ENCODE measurements around the gene CAPN2. TPM values are rescaled to one million over a fixed set of nuclear protein-coding genes. Genes with fewer than 3 reads are reported as not detected.

The CAPN2 gene
- total and polyA plus RNA-seq, 7 experiments from 2014 or later, result 57.6 to 195 (median 99.5) TPM

DNA sequence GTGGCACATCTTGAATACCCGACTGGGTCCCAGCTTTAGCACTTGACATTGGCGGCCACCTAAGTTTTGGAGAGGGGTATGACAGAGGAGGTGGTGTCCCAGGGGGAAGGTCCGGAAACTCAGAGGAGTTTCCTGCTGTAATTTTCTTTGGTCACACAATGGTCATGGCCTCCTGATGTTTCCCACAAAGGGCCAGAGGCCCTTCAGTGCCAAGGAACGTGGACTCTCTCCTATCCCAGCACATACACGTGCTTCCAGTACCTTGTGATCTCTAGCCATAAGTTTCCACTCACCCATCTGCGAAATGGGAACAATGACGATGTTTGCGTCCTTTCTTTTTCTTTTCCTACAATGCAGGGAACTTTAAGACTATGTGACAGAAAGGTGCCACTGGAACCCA, 13.2 kb downstream of the CAPN2 start:
- H3K4me1 ChIP-seq (ENCODE audit: control insufficient read depth in 2 of 2, insufficient read depth in 2 of 2, low read length in 2 of 2), result peaks cover 18 to 56% of the 10 kb centered on the region in 2 donors
- H3K27me3 ChIP-seq (ENCODE audit: control insufficient read depth in 2 of 2, insufficient read depth in 2 of 2, low read length in 2 of 2), result no peaks in the 10 kb centered on the region
- intact Hi-C loops (cut with micrococcal nuclease), result no loop called here
- Mint-ChIP-seq H3K36me3 (peaks cover 12 to 65% (median 41%) of the 10 kb centered on the region in 5 donors), H3K9me3 (no peaks in the 10 kb centered on the region), H3K4me3 (peak overlapping the region in 3 of 10 donors; percentile 26 to 85 (median 49)), H3K27ac (peak overlapping the region in 5 of 9 donors; percentile 11 to 91 (median 26)), H3K27me3 (no peaks in the 10 kb centered on the region), H3K4me1 (peaks cover 43 to 82% (median 70%) of the 10 kb centered on the region in 7 donors)
- no peak overlapping the region for H3K4me3 ChIP-seq (ENCODE audit: low read length)
- H3K27ac ChIP-seq (ENCODE audit: low read depth, low read length), result no peak overlapping the region
- ATAC-seq, result no peak
- peaks cover 0 to 23% (median 4%) of the 10 kb centered on the region in 3 experiments for H3K36me3 ChIP-seq (ENCODE audit: control insufficient read depth in 2 of 3, insufficient read depth in 3 of 3, low read length in 3 of 3)
- CTCF ChIA-PET, result interaction anchor here (1.2 to 4.3 kb wide), 2 partner anchors 13 to 24 kb away, joined by 3 to 9 read pairs; partner anchors contain the start of gene CAPN2
- POLR2A ChIA-PET, result interaction anchor here (7.5 kb wide), 1 partner anchor 8 kb away, joined by 38 read pairs; no protein-coding TSS in a partner anchor
- no peak for DNase-seq
- no peaks in the 10 kb centered on the region for H3K9me3 ChIP-seq (ENCODE audit: control insufficient read depth in 2 of 3, low read length in 3 of 3)

DNA sequence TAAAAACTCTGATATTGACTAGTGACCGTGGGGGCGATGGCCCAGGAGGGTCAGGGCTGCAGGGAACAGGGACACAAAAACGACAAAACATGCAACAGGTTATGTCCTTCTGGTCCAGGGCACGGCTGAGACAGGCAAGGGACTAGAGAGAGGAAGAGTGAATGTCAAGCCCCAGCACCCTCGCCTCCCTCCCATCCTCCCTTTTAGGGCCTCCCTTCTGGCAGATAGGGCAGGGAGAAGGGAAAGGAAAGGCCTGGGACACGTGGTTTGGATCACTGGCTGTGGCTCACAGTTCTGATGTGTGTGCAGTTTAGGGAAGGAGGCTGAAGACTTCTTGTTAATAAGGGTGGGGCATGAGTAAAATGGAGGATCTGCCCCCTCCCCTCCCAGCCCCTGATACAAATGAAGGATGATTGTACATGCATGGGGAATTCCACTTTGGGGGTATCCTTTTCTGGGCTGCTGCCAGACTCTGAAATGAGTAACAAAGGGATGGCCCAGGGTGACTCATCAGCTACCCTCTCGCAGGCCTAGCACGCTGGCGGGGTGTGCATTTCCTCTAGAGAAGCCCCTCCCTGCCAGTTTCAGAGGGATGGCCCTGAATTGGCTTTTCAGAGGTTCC, 14.2 kb downstream of the CAPN2 start:
- Mint-ChIP-seq H3K27ac (peak overlapping the region; percentile 11 to 91 (median 75)), H3K4me3 (peak overlapping the region in 9 of 10 donors; percentile 26 to 85 (median 54))

DNA sequence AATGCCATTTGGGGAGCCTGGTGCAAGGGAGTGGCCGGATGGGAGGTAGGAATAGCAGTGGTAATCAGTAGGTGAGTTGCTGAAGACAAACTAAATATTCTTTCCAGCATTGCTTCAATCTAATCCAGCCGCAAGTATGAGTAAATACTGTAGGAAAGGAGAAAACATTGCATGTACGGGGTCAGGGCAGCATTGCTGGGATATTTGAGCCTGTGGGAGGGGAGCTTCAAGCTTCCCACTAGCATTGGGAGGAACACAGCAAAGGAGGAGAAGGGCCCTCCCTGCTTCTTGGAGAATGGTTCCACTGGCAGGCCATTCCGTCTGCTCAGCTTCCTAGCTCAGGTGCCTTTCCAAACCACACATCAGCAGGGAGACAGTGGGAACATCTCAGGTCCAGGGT, 15.2 kb downstream of the CAPN2 start:
- Histone ChIP-seq H3K27ac (ENCODE audit: low read depth, low read length) (no peak overlapping the region), H3K9me3 (ENCODE audit: control insufficient read depth in 2 of 3, low read length in 3 of 3) (no peaks in the 10 kb centered on the region), H3K27me3 (ENCODE audit: control insufficient read depth in 2 of 2, insufficient read depth in 2 of 2, low read length in 2 of 2) (no peaks in the 10 kb centered on the region), H3K4me1 (ENCODE audit: control insufficient read depth in 2 of 2, insufficient read depth in 2 of 2, low read length in 2 of 2) (peaks cover 18 to 41% of the 10 kb centered on the region in 2 donors), H3K36me3 (ENCODE audit: control insufficient read depth in 2 of 3, insufficient read depth in 3 of 3, low read length in 3 of 3) (peaks cover 0 to 15% (median 0%) of the 10 kb centered on the region in 3 experiments), H3K4me3 (ENCODE audit: low read length) (no peak overlapping the region)
- POLR2A ChIA-PET, result interaction anchor here (1.1 to 7.5 kb wide), 2 partner anchors 10 to 13 kb away, joined by 5 to 38 read pairs; no protein-coding TSS in a partner anchor
- Mint-ChIP-seq H3K27ac (peak overlapping the region in 6 of 9 donors; percentile 11 to 91 (median 63)), H3K4me3 (peak overlapping the region in 1 of 10 donors; percentile 58), H3K9me3 (no peaks in the 10 kb centered on the region), H3K27me3 (no peaks in the 10 kb centered on the region), H3K4me1 (peaks cover 43 to 84% (median 60%) of the 10 kb centered on the region in 7 donors), H3K36me3 (peaks cover 0 to 60% (median 39%) of the 10 kb centered on the region in 5 donors)
- CTCF ChIA-PET, result interaction anchor here (0.7 to 1.8 kb wide), 5 partner anchors 17 to 28 kb away, joined by 3 to 5 read pairs (median 4); no protein-coding TSS in a partner anchor
- intact Hi-C loops (cut with micrococcal nuclease), result loop anchor here in 1 of 2 donors (2.0 kb wide), 1 partner anchor 21 kb away; no protein-coding TSS in a partner anchor
- ATAC-seq, result no peak
- no peak for DNase-seq

More for the DNA sequence above, 14.2 kb downstream of the CAPN2 start:
- peak overlapping the region; percentile 28 for H3K27ac ChIP-seq (ENCODE audit: low read depth, low read length)
- no peaks in the 10 kb centered on the region for H3K27me3 ChIP-seq (ENCODE audit: control insufficient read depth in 2 of 2, insufficient read depth in 2 of 2, low read length in 2 of 2)
- ATAC-seq, result peak; percentile 95
- CTCF ChIA-PET, result interaction anchor here (1.1 to 4.3 kb wide), 2 partner anchors 23 kb away, joined by 4 to 9 read pairs; no protein-coding TSS in a partner anchor
- H3K4me1 Mint-ChIP-seq, result peaks cover 43 to 80% (median 63%) of the 10 kb centered on the region in 7 donors
- H3K36me3 ChIP-seq (ENCODE audit: control insufficient read depth in 2 of 3, insufficient read depth in 3 of 3, low read length in 3 of 3), result peaks cover 0 to 15% (median 0%) of the 10 kb centered on the region in 3 experiments
- H3K9me3 Mint-ChIP-seq, result no peaks in the 10 kb centered on the region
- no peak overlapping the region for H3K4me3 ChIP-seq (ENCODE audit: low read length)
- no peaks in the 10 kb centered on the region for H3K27me3 Mint-ChIP-seq
- peaks cover 5 to 62% (median 39%) of the 10 kb centered on the region in 5 donors for H3K36me3 Mint-ChIP-seq
- POLR2A ChIA-PET, result interaction anchor here (0.7 to 7.5 kb wide), 4 partner anchors 9 to 18 kb away, joined by 3 to 38 read pairs (median 4); partner anchors contain the start of gene CAPN2
- DNase-seq, result peak in 7 of 9 donors; percentile 20 to 87 (median 31)
- peaks cover 18 to 50% of the 10 kb centered on the region in 2 donors for H3K4me1 ChIP-seq (ENCODE audit: control insufficient read depth in 2 of 2, insufficient read depth in 2 of 2, low read length in 2 of 2)
- H3K9me3 ChIP-seq (ENCODE audit: control insufficient read depth in 2 of 3, low read length in 3 of 3), result no peaks in the 10 kb centered on the region
- intact Hi-C loops (cut with micrococcal nuclease), result loop anchor here (1.0 to 2.0 kb wide), 3 partner anchors 10 to 23 kb away; no protein-coding TSS in a partner anchor

DNA sequence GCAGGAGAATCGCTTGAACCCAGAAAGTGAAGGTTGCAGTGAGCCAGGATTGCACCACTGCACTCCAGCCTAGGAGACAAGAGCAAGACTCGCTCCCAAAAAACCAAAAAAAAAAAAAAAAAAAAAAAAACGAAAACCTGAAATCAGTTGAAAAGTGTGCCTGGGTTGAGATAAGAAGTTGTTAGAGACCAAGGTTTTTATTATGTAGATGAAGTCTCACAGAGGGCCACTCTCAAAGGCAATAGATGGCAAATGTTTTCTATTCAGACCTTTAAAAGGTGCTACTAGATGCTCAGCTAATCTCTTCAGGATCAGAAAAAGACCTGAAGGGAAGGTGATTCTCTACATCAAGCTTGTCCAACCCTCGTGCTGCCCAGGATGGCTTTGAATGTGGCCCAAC, 17.6 kb downstream of the CAPN2 start:
- intact Hi-C loops (cut with micrococcal nuclease), result no loop called here
- peaks cover 18 to 33% of the 10 kb centered on the region in 2 donors for H3K4me1 ChIP-seq (ENCODE audit: control insufficient read depth in 2 of 2, insufficient read depth in 2 of 2, low read length in 2 of 2)
- peak overlapping the region in 3 of 9 donors; percentile 24 to 75 (median 66) for H3K27ac Mint-ChIP-seq

DNA sequence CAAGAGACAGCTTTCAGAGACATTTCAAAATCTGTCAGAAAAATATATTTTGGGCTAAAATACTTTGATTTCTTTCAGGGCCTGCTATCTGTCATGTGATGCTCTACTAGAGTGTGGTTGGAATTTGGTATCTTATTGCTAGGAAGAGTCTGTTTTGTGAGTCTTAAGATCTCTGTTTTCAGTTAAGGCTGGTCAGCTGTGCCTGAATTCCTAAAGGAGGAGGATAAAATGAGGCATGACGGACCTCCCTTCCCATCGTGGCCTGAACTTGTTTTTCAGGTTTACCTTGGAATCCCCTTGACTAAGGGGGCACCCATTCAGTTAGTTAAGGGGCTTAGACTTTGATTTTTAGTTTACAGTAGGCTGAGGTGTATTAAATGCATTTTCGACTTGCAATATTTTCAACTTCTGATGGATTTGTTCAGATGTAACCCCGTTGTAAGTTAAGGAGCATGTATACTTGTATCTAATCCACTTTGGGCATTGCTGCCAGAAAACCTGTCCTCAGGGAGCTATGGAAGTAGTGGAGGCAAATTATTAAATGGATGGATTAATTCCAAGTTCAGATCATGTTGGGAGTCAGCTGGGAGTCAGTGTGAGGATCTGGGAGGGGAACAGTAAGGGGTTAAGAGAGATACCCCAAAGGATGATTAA, 18.3 kb downstream of the CAPN2 start:
- no peak for DNase-seq
- H3K36me3 ChIP-seq (ENCODE audit: control insufficient read depth in 2 of 3, insufficient read depth in 3 of 3, low read length in 3 of 3), result peaks cover 0 to 14% (median 0%) of the 10 kb centered on the region in 3 experiments
- no peak overlapping the region for H3K4me3 ChIP-seq (ENCODE audit: low read length)
- H3K9me3 ChIP-seq (ENCODE audit: control insufficient read depth in 2 of 3, low read length in 3 of 3), result no peaks in the 10 kb centered on the region
- POLR2A ChIA-PET, result interaction anchor here (7.5 kb wide), 1 partner anchor 13 kb away, joined by 38 read pairs; no protein-coding TSS in a partner anchor
- ATAC-seq, result no peak
- CTCF ChIA-PET, result interaction anchor here (0.6 to 1.1 kb wide), 2 partner anchors 32 to 33 kb away, joined by 4 read pairs; no protein-coding TSS in a partner anchor
- no peak overlapping the region for H3K27ac ChIP-seq (ENCODE audit: low read depth, low read length)
- intact Hi-C loops (cut with micrococcal nuclease), result no loop called here
- Mint-ChIP-seq H3K27ac (peak overlapping the region in 6 of 9 donors; percentile 0 to 82 (median 59)), H3K9me3 (no peaks in the 10 kb centered on the region), H3K27me3 (no peaks in the 10 kb centered on the region), H3K36me3 (peaks cover 0 to 48% (median 31%) of the 10 kb centered on the region in 5 donors), H3K4me3 (no peak overlapping the region), H3K4me1 (peaks cover 30 to 75% (median 46%) of the 10 kb centered on the region in 7 donors)
- H3K27me3 ChIP-seq (ENCODE audit: control insufficient read depth in 2 of 2, insufficient read depth in 2 of 2, low read length in 2 of 2), result no peaks in the 10 kb centered on the region
- H3K4me1 ChIP-seq (ENCODE audit: control insufficient read depth in 2 of 2, insufficient read depth in 2 of 2, low read length in 2 of 2), result peaks cover 18 to 30% of the 10 kb centered on the region in 2 donors

More for the DNA sequence above, 17.6 kb downstream of the CAPN2 start:
- no peak overlapping the region for H3K4me3 ChIP-seq (ENCODE audit: low read length)
- no peak for ATAC-seq
- H3K9me3 Mint-ChIP-seq, result no peaks in the 10 kb centered on the region
- no peak overlapping the region for H3K4me3 Mint-ChIP-seq
- CTCF ChIA-PET, result no interaction called here
- no peaks in the 10 kb centered on the region for H3K27me3 ChIP-seq (ENCODE audit: control insufficient read depth in 2 of 2, insufficient read depth in 2 of 2, low read length in 2 of 2)
- no peaks in the 10 kb centered on the region for H3K27me3 Mint-ChIP-seq
- H3K4me1 Mint-ChIP-seq, result peaks cover 36 to 79% (median 53%) of the 10 kb centered on the region in 7 donors
- H3K36me3 Mint-ChIP-seq, result peaks cover 0 to 53% (median 31%) of the 10 kb centered on the region in 5 donors
- POLR2A ChIA-PET, result interaction anchor here (7.5 kb wide), 1 partner anchor 12 kb away, joined by 38 read pairs; no protein-coding TSS in a partner anchor
- H3K9me3 ChIP-seq (ENCODE audit: control insufficient read depth in 2 of 3, low read length in 3 of 3), result no peaks in the 10 kb centered on the region
- no peak overlapping the region for H3K27ac ChIP-seq (ENCODE audit: low read depth, low read length)
- H3K36me3 ChIP-seq (ENCODE audit: control insufficient read depth in 2 of 3, insufficient read depth in 3 of 3, low read length in 3 of 3), result peaks cover 0 to 14% (median 0%) of the 10 kb centered on the region in 3 experiments
- DNase-seq, result no peak
